GM03348 (cell line): ENCODE measurements around the gene NKIRAS1.
"Not testable (repeated sequence)": the region's sequence is repeated elsewhere in the genome, so short reads cannot be mapped to it uniquely, and the experiment has no call there.

Experiments used
- DNase-seq: peaks from one replicate; pipeline ENCODE4 v3.0.0; 2012; ENCODE audit warnings: low spot score

The NKIRAS1 gene

GRCh38 chr3:23869977-23870662, 46.7 kb downstream of the NKIRAS1 start:
- no peak for DNase-seq

GRCh38 chr3:23867838-23868237, 49.0 kb downstream of the NKIRAS1 start:
- no peak for DNase-seq

GRCh38 chr3:23867400-23867799, 49.4 kb downstream of the NKIRAS1 start:
- DNase-seq = no peak

- no peak for DNase-seq
Observed at GRCh38 chr3:23865595-23866396, 51.0 kb downstream of the NKIRAS1 start.

- no peak for DNase-seq
Observed at GRCh38 chr3:23864931-23865330, 51.9 kb downstream of the NKIRAS1 start.

- DNase-seq = no peak
Observed at GRCh38 chr3:23863060-23863459, 53.7 kb downstream of the NKIRAS1 start.

- no peak for DNase-seq
Observed at GRCh38 chr3:23861689-23862088, 55.1 kb downstream of the NKIRAS1 start.

- no peak for DNase-seq
Observed at GRCh38 chr3:23859839-23860382, 56.9 kb downstream of the NKIRAS1 start.

- peak; percentile 36 for DNase-seq
Observed at GRCh38 chr3:23859012-23859743, 57.6 kb downstream of the NKIRAS1 start.

GRCh38 chr3:23856286-23856685, 60.5 kb downstream of the NKIRAS1 start:
- no peak for DNase-seq

- not testable (repeated sequence) for DNase-seq
Observed at GRCh38 chr3:23849462-23849861, 67.3 kb downstream of the NKIRAS1 start.

GRCh38 chr3:23845326-23846216, 71.2 kb downstream of the NKIRAS1 start:
- DNase-seq = no peak

- no peak for DNase-seq
Observed at GRCh38 chr3:23843869-23844268, 72.9 kb downstream of the NKIRAS1 start.
